GM18858 (cell line): Measurements from ENCODE around the gene CACNA1H.
"Not testable (repeated sequence)": the region's sequence is repeated elsewhere in the genome, so short reads cannot be mapped to it uniquely, and the experiment has no call there.

Experiments
- ATAC-seq: cut with Tn5 transposase; IDR thresholded peaks from one replicate; pipeline ENCODE4 v1.9.1; 2021; ENCODE audit not compliant: unreplicated experiment

The CACNA1H gene

DNA sequence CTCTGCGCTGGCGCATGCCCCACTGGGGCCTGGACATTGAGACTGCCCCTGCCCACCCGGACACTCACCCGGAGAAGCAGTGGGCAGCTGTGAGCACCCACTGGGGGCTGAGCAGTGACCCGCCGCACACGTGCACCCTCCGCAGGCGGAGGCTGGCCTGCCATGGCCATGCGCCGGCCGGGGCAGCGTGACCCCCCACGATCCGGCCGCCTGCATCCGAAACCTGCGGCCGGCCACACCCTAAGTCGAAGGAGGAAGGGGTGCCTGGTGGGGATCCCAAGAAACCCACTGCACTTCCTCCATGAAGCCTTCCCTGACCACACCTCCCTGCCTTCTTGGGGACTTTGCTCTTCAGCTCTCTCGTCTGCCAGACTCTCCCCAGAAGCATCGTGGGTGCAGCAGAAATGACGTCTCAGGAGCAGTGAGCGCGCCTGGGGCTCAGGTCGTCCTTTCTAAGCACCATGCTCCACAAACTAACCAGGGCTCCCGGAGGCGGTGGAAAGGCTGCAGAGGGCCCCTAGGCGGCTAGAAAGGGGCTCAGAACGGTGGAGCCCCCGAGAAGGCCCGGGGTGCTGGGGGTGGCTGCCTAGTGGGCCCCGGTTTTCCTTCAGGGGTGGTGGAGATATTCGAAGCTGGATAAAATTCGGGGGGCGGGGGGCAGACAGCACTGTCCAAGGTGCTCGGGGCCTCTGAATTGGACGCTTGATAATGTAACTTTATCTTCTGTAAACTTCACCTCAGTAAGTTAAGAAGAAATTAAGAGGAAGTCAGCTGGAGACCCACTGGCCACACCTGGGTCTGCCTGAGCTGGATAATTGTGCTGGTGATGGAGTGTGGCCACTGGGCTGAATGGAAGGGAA is 70.7 kb downstream of the CACNA1H start:
- ATAC-seq, result no peak

DNA sequence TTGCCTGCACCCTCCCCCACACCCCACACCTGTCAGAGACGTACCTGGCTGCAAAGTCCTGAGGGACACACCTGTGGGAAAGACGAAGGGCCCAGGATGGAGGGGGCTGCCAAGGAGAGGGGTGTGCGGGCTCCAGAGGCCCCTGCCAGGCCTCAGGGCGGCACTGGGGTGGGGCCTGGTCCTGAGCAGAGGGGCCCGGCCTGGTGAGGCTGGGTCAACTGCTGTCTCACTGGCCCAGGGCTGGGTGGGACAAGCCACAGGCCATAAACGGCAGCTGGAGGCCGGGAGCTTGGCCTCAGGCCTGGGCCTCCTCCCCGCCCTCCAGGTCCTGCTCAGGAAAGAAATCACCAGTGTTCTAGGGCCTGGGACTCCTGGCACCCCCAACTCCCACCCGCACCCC is 71.7 kb downstream of the CACNA1H start:
- ATAC-seq, result no peak

DNA sequence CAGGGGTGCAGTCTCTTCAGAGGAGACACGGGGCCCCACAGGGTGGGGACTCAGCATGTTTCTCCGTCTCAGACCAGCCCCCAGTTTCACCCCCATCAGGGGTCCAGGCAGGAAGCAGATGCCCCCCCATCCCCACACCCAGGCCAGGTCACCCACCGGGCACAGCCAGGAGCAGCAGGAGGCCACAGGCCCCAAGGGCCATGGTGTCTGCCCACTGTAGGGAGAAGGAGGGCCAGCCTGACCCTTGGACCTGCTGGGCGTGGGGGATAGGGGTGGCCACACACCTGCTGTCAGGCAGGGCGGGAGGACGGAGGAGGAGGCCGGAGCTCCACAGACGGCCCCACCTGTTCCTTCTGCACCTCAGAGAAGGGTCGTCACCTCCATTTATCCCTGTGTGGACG is 72.1 kb downstream of the CACNA1H start, which contains the start of gene TPSG1:
Gene TPSG1 (minus strand): TSS at position 218 of the 401 bp plus-strand sequence. CDS start 16 bp downstream, at position 202.
- ATAC-seq, result no peak

DNA sequence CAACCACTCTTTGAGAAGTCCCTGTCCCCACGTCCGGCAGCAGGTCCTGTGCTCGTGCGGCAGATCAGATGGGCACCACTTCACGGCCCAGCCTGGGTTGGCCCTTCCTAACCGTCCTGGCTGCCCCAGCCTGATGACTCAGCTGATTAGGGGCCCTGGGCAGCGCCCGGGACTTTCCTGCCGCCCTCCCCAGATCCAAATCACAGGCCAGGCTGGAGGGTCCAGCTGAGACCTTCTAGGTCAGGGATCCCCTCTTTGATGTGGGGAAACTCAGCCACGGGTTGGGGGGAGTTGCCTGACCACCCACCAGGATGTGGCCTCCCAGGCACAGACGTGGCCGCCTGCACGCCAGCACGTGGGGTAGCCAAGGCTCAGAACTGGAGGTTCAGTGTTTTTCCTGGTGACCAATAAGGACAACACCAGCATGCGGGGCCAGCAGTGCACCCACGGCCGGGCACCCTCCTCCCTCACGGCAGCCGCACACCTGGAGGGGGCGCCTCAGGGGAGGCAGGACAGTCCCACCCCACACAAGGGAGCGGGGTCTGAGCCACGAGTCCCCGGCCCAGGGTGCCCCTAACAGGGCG is 72.9 kb downstream of the CACNA1H start:
- ATAC-seq, result not testable (repeated sequence)

DNA sequence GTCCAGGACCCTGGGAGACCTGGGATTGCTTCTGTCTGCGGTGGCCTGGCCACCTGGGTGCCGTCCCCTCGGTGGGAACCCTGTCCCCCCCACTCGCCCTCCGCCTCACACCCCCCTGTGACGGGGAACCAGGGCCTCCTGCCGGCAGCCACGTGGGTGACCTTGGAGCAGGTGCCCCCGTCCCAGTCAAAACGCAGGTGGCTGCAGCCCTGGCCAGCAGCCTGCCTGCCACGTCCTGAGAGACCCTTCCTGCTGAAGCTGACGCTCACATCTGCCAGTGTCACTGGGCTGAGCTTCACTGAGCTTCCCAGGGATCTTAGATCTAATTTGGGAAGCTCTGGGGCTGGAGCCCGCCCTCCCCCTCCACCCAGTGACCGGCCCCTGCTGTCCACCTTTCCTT is 73.8 kb downstream of the CACNA1H start:
- ATAC-seq, result not testable (repeated sequence)

DNA sequence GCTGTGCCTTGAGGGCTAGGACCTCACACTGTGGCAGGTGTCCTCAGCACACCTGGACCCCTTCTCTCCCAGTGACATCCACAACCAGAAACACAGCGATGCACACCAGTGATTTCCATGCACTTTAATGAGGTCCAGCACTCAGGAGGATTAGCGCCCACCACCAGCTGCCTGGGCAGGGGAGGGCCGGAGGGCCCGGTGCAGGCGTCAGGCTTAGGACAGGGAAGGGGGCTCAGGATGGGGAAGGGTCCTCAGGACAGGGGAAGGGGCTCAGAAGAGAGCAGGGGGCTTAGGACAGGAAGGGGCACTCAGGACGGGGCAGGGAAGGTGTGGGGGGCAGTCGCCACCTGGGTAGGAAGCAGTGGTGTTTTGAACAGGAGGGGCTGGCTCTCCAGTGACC is 75.3 kb downstream of the CACNA1H start:
- ATAC-seq, result not testable (repeated sequence)

DNA sequence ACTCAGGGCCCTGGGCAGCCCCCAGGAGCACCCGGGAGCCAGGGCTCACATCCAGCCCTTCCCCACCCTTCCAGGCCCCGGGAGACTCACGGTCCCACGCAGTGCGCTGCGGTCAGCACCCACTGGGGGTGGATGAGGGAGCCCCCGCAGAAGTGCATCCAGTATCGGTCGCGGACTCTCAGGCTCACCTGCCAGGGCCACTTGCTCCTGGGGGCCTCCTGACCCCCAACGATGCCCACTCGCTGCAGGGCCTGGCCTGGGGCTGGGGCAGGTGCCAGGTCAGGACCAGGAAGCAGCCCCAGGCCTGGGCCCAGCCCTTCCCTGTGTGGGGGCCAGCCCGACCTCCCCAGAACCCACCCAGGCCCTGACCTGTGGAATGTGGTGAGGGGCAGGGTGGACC is 76.6 kb downstream of the CACNA1H start:
- not testable (repeated sequence) for ATAC-seq

DNA sequence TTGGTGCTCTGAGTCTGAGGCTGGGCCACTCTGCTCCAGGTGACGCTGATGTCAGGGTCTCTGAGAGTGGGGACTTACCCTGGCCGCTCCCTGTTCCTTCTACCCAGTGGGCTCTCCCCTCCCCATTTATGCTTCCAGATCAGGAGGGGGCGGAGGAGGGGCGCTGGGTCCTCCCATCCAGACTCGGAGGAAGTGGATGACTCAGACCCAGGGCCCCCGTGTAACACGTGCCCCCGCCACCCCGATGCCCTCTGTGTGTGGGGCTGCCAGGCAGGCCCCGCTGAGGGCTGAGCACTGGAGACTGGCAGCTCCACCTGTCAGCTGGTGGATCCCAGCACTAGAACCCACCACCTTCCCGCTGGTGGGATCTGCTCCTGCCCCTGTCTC is 77.2 kb downstream of the CACNA1H start, which contains the start of gene TPSB2:
Gene TPSB2 (minus strand): TSS at position 101 of the 387 bp plus-strand sequence. CDS start 233 bp downstream, outside the sequence.
- ATAC-seq, result not testable (repeated sequence)

DNA sequence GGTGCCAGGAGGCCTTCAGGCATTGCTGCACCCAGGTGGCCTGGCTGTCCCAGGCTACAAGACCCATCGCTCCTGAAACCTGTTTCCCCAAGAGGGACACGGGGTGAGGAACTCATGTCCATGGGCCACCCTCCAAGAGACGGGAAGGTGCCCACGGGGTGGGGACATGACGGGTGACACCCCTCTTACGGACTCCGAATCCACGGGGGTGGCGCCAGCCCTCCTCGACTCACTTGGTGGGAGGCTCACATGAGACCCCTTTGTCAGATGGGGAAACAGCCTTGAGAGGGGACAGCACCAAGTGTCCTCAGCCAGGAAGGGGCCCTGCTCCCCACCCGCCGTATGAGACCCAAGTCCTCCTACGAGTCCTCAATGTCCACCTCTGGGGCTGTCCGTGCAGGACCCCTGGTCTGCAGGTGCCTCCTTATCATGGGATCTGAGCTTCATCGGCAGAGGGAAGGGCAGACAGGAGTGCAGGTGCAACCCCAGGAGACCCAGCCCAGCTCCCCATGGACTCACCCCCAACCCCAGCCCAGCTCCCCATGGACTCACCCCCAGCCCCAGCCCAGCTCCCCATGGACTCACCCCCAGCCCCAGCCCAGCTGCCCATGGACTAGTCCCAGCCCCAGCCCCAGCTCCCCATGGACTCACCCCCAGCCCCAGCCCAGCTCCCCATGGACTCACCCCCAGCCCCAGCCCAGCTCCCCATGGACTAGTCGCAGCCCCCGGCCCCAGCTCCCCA is 77.7 kb downstream of the CACNA1H start:
- not testable (repeated sequence) for ATAC-seq

DNA sequence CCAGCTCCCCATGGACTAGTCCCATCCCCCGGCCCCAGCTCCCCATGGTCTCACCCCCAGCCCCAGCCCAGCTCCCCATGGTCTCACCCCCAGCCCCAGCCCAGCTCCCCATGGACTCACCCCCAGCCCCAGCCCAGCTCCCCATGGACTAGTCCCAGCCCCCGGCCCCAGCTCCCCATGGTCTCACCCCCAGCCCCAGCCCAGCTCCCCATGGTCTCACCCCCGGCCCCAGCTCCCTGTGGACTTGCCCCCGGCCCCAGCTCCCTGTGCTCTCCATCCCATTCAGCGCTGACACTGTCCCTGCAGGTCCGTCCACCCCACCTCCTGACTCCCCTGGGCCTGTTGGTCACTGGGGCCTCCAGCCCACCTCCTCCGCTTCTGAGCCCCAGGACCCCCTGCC is 78.4 kb downstream of the CACNA1H start:
- not testable (repeated sequence) for ATAC-seq

DNA sequence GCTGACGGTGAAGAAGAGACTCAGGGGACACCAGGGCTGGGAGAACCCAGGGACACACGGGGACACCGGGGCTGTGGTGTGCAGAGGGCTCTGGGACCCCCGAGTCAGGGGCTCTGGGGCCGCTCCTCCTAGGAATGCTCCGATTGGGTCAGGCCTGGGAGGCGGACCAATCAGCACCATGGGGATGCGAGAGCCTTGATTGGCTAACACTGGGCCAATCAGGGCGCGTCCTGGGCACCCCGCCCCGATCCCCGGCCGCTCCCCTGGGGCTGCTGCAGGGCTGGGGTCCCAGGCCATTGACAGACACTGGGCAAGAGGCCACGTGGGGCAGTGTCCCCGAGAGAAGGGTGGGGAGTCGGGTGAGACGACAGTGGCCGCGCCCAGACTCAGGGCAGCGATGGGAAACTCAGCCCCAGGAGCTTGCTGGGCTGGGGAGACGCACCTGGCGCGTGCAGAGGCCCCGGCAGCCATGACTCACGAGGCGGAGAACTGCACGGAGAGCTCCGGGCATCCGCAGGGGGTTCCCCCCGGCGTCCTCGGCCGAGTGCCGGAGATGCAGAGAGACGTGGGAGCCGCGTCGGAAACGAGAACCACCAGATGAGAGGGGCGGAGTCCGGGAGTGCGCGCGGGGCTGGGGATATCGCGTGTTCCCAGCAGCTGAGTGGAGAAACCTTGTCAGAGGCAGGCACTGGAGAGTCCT is 79.3 kb downstream of the CACNA1H start:
- ATAC-seq, result not testable (repeated sequence)

DNA sequence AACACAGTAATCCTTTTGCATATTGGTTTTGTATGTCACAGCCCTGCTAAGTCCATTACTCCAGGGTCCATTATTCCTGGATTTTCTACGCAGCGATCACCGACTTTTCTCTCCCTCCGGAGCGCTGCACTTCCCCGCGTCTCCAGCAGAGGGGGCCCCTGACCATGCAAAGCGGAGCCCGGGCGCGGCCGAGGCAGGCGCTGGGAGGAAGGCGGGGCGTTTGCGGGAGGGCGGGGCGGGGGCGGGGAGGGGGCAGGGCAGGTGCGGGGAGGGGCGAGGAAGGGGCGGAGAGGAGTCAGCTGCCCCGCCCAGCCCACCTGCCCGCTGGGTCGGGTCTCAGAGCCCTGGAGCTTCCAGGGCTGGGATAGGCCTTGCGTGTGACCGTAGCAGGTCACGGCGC is 83.8 kb downstream of the CACNA1H start:
- not testable (repeated sequence) for ATAC-seq

DNA sequence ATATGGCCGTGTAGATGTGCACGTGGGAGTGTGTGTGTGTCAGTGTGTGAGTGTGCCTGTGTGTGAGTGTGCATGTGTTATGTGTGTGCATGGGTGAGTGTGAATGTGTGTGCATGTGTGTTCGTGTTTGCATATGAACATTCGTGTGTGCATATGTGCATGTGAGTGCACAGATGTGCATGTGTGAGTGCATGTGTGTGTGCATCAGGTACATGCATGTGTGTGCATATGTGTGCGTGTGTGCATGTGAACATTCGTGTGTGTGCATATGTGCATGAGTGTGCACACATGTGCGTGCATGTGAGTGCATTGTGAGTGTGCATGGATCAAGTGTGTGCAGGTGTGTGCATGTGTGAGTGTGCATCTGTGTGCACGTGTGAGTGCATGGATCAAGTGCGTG is 85.1 kb downstream of the CACNA1H start:
- no peak for ATAC-seq

DNA sequence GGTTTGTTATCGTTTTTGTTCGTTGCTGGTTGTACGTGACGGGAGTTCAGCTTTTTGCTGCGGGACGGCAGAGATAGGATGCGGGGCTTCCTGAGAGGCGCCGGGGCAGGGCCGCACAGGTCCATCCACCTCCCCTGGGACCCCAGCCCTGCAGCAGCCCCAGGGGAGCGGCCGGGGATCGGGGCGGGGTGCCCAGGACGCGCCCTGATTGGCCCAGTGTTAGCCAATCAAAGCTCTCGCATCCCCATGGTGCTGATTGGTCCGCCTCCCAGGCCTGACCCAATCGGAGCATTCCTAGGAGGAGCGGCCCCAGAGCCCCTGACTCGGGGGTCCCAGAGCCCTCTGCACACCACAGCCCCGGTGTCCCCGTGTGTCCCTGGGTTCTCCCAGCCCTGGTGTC is 86.0 kb downstream of the CACNA1H start:
- ATAC-seq, result not testable (repeated sequence)

DNA sequence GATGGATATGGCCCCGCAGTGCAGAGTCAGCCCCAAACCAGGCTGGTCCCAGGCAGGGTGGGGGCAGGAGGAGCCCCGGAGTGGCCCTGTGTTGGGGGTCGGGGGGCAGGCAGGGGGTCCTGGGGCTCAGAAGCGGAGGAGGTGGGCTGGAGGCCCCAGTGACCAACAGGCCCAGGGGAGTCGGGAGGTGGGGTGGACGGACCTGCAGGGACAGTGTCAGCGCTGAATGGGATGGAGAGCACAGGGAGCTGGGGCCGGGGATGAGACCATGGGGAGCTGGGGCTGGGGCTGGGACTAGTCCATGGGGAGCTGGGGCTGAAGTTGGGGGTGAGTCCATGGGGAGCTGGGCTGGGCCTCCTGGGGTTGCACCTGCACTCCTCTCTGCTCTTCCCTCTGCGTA is 86.7 kb downstream of the CACNA1H start:
- ATAC-seq, result not testable (repeated sequence)

DNA sequence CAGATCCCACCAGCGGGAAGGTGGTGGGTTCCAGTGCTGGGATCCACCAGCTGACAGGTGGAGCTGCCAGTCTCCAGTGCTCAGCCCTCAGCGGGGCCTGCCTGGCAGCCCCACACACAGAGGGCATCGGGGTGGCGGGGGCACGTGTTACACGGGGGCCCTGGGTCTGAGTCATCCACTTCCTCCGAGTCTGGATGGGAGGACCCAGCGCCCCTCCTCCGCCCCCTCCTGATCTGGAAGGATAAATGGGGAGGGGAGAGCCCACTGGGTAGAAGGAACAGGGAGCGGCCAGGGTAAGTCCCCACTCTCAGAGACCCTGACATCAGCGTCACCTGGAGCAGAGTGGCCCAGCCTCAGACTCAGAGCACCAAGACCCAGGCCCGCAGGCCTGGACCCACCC is 87.5 kb downstream of the CACNA1H start, which contains the start of gene TPSAB1:
Gene TPSAB1 (plus strand): TSS at position 270 of the 400 bp plus-strand sequence. CDS start 234 bp downstream, outside the sequence.
- not testable (repeated sequence) for ATAC-seq

DNA sequence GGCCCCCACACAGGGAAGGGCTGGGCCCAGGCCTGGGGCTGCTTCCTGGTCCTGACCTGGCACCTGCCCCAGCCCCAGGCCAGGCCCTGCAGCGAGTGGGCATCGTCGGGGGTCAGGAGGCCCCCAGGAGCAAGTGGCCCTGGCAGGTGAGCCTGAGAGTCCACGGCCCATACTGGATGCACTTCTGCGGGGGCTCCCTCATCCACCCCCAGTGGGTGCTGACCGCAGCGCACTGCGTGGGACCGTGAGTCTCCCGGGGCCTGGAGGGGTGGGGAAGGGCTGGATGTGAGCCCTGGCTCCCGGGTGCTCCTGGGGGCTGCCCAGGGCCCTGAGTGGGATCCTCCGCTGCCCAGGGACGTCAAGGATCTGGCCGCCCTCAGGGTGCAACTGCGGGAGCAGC is 88.2 kb downstream of the CACNA1H start:
- not testable (repeated sequence) for ATAC-seq

DNA sequence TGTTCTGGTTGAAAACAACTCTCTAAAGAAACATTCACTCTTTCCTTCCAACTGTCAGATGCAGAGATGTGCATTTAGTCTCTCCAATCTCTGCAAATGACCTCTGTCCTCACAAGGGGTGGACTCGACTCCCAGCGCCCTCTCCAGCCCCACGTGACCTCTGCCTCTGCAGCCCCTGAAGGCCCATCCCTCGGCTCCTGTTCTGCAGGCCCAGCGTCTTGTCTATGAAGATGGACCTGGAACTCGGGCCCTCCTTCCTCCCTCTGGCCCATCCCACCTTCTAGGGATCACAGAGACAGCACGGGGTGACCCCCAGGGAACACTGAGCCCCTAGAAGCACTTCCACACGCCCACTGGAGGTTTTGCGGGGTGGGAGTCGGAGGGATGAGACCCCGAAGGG is 90.5 kb downstream of the CACNA1H start:
- not testable (repeated sequence) for ATAC-seq

DNA sequence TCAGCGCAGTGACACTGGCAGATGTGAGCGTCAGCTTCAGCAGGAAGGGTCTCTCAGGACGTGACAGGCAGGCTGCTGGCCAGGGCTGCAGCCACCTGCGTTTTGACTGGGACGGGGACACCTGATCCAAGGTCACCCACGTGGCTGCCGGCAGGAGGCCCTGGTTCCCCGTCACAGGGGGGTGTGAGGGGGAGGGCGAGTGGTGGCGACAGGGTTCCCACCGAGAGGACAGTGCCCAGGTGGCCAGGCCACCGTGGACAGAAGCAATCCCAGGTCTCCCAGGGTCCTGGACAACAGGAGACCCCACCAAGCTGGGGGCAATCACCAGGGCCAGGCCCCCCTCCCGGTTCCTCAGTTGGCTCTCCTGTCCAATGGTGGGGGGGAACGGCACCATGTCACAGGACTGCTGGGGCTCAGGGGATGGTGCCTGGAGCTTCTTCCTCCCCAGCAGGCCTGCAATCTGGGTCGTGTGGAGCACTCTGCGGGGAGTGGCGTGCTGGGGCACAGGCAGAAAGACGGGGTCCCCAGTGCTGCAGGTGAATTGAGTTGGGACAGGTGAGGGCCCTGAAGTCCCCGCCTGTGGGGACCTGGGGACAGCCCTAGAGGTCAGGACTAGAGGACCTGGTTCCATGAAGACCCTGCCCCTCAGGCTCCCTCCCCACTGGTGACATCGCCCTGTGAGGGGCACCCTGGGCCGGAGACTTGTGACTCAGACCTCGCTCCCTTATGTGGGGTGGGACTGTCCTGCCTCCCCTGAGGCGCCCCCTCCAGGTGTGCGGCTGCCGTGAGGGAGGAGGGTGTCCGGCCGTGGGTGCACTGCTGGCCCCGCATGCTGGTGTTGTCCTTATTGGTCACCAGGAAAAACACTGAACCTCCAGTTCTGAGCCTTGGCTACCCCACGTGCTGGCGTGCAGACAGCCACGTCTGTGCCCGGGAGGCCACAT is 91.3 kb downstream of the CACNA1H start:
- not testable (repeated sequence) for ATAC-seq

DNA sequence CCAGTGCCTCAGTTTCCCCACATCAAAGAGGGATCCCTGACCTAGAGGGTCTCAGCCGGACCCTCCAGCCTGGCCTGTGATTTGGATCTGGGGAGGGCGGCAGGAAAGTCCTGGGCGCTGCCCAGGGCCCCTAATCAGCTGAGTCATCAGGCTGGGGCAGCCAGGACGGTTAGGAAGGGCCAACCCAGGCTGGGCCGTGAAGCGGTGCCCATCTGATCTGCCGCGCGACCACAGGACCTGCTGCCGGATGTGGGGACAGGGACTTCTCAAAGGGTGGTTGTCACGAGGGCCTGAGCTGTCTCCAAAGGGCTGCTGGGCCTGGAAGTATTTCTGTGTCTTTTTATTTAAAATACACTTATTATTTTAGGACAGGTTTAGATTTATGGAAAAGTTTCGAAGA is 92.0 kb downstream of the CACNA1H start:
- no peak for ATAC-seq
